Testis (tissue), 2 donors: Measurements from ENCODE around the gene DRC1.

ENCODE experiments used
- CTCF ChIP-seq, 3 experiments: fragments of 450-650 bp in 2 of 3; fragments of 200-600 bp in 1 of 3; sonication (generic) in 1 of 3; IDR thresholded peaks; one replicate each; pipeline ENCODE4 v1.5.1; 2016 to 2019; ENCODE audit warnings: antibody characterized with exemption in 3 of 3, mild to moderate bottlenecking in 2 of 3, moderate library complexity in 1 of 3
- POLR2A ChIP-seq: fragments of 450-650 bp; IDR thresholded peaks from one replicate; pipeline ENCODE4 v1.6.1; 2017; ENCODE audit warnings: antibody characterized with exemption, mild to moderate bottlenecking, moderate library complexity

DNA sequence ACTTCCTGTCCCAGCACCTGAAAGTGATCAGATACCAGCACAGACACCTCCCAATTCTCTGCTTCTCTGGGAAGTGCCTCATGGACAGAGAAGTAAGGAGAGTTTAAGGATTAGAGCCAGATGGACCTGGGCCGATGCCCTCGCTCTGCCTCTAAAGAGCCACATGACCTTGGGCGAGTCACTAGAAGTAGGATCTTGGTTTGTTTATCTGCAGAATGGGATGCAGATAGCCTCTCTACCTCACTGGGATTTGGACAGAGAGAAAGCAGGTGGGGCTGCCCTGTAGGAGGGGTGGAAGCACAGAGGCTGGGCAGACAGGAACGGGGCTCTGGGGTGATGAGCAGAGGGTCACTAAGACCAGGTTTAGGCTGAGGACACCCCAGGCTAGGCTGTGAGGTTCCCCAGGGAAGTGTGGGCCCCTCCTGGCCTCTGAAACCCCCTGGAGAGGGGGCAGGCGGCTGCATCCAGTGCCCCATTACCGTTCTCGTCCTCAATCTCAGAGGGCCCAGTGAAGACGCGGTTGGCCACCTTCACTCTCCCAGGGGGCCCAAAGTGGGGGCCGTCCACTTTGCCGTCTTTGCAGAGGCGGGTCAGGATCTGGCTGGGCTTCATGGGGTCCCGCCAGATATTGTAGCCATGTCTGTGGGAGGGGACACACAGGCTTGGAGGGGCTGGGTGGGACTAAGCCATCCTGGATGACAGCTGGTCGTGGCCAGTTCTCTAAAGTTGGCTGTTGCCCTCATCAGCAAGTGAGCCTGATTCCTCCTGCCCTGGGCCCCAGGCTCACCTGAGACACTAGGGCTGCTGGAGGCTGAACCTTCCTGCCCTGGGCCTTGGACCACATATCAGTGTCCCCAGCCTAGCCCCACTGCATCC, 62.9 kb downstream of the DRC1 start:
- TF ChIP-seq CTCF (IDR thresholded peaks at IDR 0.05) (no peak), POLR2A (no peak)
